DMS114 treated with DMSO at 0.1 percent for 48 hours (cell line): ENCODE results near the gene EIF3CL.
"Not testable (repeated sequence)": the region's sequence is repeated elsewhere in the genome, so short reads cannot be mapped to it uniquely, and the experiment has no call there.

ENCODE experiments used
- DNase-seq: peaks from one replicate; lab custom pipeline; 2025; ENCODE audit not compliant: unreplicated experiment; lab: John Stamatoyannopoulos, UW

The EIF3CL gene

DNA sequence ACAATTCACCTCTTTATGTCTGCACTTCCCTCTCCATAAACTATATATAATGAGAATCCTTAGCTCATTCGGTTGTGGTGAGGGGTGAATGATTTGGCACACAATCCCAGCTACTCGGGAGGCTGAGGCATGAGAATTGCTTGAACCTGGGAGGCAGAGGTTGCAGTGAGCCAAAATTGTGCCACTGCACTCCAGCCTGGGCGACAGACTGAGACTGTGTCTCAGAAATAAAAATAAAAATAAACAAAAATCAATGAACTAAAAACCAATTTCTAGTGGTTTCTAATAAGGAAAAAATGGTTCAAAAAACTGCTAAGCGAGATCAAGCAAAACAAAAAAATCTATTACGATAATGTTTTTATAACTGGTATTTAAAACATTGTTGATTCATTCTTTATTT, 40.2 kb downstream of the EIF3CL start, which contains the start of gene NPIPB6:
NPIPB6 (minus strand) TSS at position 101 of the 400 bp plus-strand sequence. CDS start 686 bp downstream, outside the sequence.
- DNase-seq = not testable (repeated sequence)

GRCh38 chr16:28362600-28362999, 41.0 kb downstream of the EIF3CL start:
- not testable (repeated sequence) for DNase-seq

- not testable (repeated sequence) for DNase-seq
Measured at GRCh38 chr16:28338230-28338629, 65.4 kb downstream of the EIF3CL start.

GRCh38 chr16:28336940-28337710, 66.5 kb downstream of the EIF3CL start:
- not testable (repeated sequence) for DNase-seq

GRCh38 chr16:28335678-28336077, 68.0 kb downstream of the EIF3CL start:
- not testable (repeated sequence) for DNase-seq

DNA sequence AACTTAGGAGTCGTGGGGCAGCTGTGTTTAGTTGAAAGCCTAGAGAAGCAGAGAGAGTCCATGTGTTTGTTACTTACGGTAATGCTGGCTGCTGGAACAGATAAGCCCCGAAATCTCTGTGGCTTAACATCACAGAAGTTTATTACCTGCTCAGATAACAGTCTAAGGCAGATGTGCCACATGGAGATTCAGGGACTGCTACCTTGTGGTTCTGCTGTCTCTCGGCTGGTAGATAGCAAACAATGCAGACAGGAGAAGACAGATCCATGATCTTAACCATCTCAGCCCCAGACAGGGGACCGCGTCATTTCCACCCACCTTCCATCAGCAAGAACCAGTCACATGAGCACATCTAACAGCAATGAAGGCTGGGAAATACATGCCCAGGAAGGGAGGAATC, 71.0 kb downstream of the EIF3CL start:
- DNase-seq = not testable (repeated sequence)

DNA sequence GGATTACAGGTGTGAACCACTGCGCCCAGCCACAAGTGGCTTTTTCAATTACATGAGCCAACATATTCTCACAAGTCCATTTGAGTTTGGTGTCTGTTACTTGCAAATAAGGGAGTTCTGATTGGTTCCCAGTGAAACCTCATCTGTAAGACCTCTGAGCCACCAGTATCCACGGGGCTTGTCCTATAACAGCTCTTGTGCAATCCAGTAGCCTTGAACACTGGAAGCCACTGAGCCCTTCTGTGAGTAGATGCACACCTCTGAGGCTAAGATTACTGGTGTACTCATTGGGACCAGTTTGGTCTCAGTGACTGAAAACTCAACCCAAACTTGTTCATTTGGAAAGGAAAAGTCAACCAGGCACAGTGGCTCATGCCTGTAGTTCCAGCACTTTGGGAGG, 72.7 kb downstream of the EIF3CL start:
- not testable (repeated sequence) for DNase-seq

GRCh38 chr16:28330232-28330631, 73.4 kb downstream of the EIF3CL start:
- not testable (repeated sequence) for DNase-seq
